Measurements from ENCODE around the gene PKP2.

GRCh38 chr12:32889011-32889760 is 7.4 kb downstream of the PKP2 start:
- TF ChIP-seq, protein P1, sequence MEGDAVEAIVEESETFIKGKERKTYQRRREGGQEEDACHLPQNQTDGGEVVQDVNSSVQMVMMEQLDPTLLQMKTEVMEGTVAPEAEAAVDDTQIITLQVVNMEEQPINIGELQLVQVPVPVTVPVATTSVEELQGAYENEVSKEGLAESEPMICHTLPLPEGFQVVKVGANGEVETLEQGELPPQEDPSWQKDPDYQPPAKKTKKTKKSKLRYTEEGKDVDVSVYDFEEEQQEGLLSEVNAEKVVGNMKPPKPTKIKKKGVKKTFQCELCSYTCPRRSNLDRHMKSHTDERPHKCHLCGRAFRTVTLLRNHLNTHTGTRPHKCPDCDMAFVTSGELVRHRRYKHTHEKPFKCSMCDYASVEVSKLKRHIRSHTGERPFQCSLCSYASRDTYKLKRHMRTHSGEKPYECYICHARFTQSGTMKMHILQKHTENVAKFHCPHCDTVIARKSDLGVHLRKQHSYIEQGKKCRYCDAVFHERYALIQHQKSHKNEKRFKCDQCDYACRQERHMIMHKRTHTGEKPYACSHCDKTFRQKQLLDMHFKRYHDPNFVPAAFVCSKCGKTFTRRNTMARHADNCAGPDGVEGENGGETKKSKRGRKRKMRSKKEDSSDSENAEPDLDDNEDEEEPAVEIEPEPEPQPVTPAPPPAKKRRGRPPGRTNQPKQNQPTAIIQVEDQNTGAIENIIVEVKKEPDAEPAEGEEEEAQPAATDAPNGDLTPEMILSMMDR (IDR thresholded peaks at IDR 0.05): no peak
- no peak for TF ChIP-seq POLR2AphosphoS5 (IDR thresholded peaks at IDR 0.05)
